Hindlimb muscle (tissue), 1 donor: ENCODE measurements around the gene SOX18. TPM values are rescaled to one million over a fixed set of nuclear protein-coding genes. Genes with fewer than 3 reads are reported as not detected.

ENCODE experiments used
- DNase-seq: peaks from one replicate; pipeline ENCODE4 v3.0.0-alpha.2; 2013
- polyA plus RNA-seq: library from polyadenylated mRNA; unstranded; fragments of 120-200 nt; gene quantifications from one replicate; pipeline ENCODE4 v1.2.1, GENCODE V29; 2013; ENCODE audit not compliant: insufficient read length

Gene SOX18
- polyA plus RNA-seq, 1 donor = 19.6 TPM

- no peak for DNase-seq
Measured at GRCh38 chr20:64037199-64037497, 12.3 kb downstream of the SOX18 start.

GRCh38 chr20:64036346-64037198 is 12.9 kb downstream of the SOX18 start:
- DNase-seq = no peak

- no peak for DNase-seq
Measured at GRCh38 chr20:64035933-64036345, 13.5 kb downstream of the SOX18 start, which contains the start of gene C20orf204. TSS of gene C20orf204 (plus strand) at chr20:64036182. CDS start at chr20:64036324, 142 bp downstream.

GRCh38 chr20:64035066-64035932 is 14.1 kb downstream of the SOX18 start:
- DNase-seq = no peak

- no peak for DNase-seq
Measured at GRCh38 chr20:64033981-64034493, 15.4 kb downstream of the SOX18 start.

- DNase-seq = no peak
Measured at GRCh38 chr20:64032706-64033624, 16.5 kb downstream of the SOX18 start.

GRCh38 chr20:64031822-64032314 is 17.6 kb downstream of the SOX18 start:
- DNase-seq = no peak

- no peak for DNase-seq
Measured at GRCh38 chr20:64030371-64031134, 18.9 kb downstream of the SOX18 start.

- no peak for DNase-seq
Measured at GRCh38 chr20:64029293-64030117, 19.9 kb downstream of the SOX18 start.

GRCh38 chr20:64027981-64028685 is 21.3 kb downstream of the SOX18 start:
- no peak for DNase-seq

GRCh38 chr20:64025826-64026412 is 23.5 kb downstream of the SOX18 start:
- no peak for DNase-seq

- no peak for DNase-seq
Measured at GRCh38 chr20:64025101-64025825, 24.2 kb downstream of the SOX18 start.

GRCh38 chr20:64024141-64024990 is 25.1 kb downstream of the SOX18 start:
- DNase-seq = no peak

- DNase-seq = no peak
Measured at GRCh38 chr20:64023361-64024140, 25.9 kb downstream of the SOX18 start.

GRCh38 chr20:64022671-64023360 is 26.6 kb downstream of the SOX18 start:
- no peak for DNase-seq
